Epithelial cell of esophagus (primary cell): ENCODE results near the gene OR13C8.

ENCODE experiments used
- DNase-seq: peaks from one replicate; pipeline ENCODE4 v3.0.0; 2010; ENCODE audit warnings: low read depth
- H3K4me3 ChIP-seq: 2 replicates; pipeline ENCODE4 v1.5.1; 2011; ENCODE audit warnings: mild to moderate bottlenecking, low read length, control low read depth
- TF ChIP-seq, protein P1 (sequence below): IDR thresholded peaks from 2 replicates; pipeline ENCODE4 v1.5.1; 2011; ENCODE audit warnings: low read depth, mild to moderate bottlenecking, low read length, control low read depth, inconsistent platforms; ENCODE audit not compliant: insufficient read depth; ENCODE audit errors: missing control alignments

OR13C8 gene

DNA sequence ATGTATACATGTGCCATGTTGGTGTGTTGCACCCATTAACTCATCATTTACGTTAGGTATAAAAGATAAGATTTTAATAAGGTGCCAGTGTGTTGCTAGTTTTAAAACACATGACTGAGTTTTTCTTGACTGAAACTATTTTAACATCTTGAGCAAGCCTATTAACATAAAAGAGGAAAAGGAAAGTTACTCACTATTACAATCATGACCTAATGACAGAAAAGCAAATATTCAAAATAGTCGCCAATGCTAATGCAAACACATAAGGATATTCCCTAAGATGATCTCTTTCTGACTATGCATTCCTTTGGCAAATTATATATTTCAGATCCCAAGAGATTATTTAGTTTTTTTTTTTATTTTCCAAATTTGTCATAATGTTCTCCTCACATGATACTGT is 42.2 kb downstream of the OR13C8 start:
- TF ChIP-seq, protein P1, sequence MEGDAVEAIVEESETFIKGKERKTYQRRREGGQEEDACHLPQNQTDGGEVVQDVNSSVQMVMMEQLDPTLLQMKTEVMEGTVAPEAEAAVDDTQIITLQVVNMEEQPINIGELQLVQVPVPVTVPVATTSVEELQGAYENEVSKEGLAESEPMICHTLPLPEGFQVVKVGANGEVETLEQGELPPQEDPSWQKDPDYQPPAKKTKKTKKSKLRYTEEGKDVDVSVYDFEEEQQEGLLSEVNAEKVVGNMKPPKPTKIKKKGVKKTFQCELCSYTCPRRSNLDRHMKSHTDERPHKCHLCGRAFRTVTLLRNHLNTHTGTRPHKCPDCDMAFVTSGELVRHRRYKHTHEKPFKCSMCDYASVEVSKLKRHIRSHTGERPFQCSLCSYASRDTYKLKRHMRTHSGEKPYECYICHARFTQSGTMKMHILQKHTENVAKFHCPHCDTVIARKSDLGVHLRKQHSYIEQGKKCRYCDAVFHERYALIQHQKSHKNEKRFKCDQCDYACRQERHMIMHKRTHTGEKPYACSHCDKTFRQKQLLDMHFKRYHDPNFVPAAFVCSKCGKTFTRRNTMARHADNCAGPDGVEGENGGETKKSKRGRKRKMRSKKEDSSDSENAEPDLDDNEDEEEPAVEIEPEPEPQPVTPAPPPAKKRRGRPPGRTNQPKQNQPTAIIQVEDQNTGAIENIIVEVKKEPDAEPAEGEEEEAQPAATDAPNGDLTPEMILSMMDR = no peak
- DNase-seq = no peak
- no peak overlapping the region for H3K4me3 ChIP-seq

DNA sequence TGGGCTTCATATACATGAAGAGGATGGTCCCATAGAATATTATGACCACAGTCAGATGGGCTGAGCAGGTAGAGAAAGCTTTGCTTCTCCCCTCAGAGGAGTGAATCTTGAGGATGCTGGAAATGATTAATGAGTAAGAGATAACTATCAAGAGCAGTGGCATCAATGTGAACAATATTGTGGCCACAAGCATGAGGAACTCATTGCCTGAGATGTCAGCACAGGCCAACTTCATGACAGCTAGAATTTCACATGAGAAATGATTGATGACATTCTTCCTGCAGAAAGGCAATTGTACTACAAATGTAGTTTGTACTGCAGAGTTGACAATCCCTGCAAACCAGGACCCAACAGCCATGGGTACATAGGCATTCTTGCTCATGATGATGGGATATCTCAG is 48.5 kb downstream of the OR13C8 start:
- TF ChIP-seq, protein P1 = no peak
- no peak for DNase-seq
- H3K4me3 ChIP-seq = no peak overlapping the region

DNA sequence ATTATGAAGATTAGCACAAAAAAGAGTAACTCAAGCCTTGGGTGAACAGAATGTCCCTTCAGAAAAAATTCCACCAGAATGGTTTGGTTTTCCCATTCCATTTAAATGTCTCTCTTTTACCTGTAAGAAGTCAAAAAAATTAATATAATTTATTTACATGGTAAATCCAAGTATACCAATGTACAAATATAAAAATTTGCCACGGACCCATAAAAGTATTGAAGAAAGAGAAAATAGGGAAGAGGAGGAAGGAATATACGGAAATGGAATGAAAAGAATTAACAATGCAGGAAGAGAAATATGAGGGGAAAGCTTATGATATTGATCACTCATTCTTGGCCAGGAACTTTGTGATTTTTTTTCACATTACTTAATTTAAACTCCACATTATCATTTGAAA is 49.1 kb downstream of the OR13C8 start, which contains the start of gene OR13C9:
Gene OR13C9 (minus strand): TSS at position 101 of the 400 bp plus-strand sequence. CDS start 0 bp downstream, at position 101.
- H3K4me3 ChIP-seq = no peak within 1 kb of the TSS
- TF ChIP-seq, protein P1 = no peak

More for the DNA sequence above, 49.1 kb downstream of the OR13C8 start, which contains the start of gene OR13C9:
- no peak for DNase-seq
